Kidney capillary endothelial cell (primary cell): Measurements from ENCODE around the gene TSPAN14.
"Not testable (repeated sequence)": the region's sequence is repeated elsewhere in the genome, so short reads cannot be mapped to it uniquely, and the experiment has no call there.

Experiments
- DNase-seq: peaks from one replicate; pipeline ENCODE4 v3.0.0-alpha.2; 2018; ENCODE audit warnings: low spot score

TSPAN14 gene, protein sequence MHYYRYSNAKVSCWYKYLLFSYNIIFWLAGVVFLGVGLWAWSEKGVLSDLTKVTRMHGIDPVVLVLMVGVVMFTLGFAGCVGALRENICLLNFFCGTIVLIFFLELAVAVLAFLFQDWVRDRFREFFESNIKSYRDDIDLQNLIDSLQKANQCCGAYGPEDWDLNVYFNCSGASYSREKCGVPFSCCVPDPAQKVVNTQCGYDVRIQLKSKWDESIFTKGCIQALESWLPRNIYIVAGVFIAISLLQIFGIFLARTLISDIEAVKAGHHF

DNA sequence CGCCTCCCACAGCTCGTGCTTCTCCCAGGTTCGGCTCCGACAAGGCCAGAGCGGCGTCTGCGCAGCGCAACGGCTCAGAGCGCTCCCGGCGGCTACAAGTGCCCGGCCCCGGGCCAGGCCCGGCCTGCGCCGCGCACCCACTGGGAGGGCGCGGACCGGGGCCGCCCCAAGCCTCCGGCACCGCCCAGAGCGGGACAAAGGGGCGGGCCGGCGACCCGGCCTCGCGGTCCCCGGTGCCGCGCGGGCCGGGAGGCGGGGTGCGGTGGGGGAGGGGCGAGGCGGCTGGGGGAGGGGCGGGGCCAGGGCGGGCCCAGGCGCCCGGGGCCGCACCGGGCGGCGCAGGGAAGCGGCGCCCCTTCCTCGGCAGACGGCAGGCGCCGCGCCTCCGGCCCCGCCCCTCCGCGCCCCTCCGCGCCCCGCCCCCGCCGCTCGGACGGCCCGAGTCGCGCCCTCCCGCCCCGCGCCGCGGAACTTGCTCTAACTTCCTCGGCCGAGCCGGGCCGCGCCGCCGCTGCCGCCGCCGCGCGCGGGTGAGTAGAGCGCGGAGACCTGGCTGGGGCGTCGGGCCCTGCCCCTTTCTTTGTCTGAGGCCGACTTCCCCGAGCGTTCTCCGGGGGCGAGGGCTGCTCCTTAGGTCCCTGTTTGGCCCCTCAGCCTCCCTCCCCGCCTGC lies at the start of gene TSPAN14:
Gene TSPAN14, plus strand, starts transcription at position 469 of the 671 bp plus-strand sequence. CDS start 34,924 bp downstream, outside the sequence.
- peak; percentile 74 for DNase-seq

DNA sequence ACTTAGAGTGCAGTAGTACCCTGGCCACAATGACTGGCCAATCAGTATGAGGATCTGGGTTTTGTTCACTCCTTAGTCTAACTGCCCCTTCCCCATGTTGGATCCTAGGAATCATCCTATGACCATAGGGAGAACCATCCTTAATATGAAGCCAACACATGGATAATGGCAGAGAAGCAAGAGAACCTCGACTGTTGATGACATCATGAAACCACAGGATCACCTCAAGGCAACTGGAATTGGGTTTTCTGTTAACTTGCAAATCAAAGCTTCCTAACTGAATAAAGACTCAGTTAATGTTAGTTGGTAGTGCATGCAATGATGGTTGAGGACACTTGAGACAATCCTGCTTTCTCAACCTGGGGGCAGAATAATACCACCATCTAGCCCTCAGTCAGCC lies 49.1 kb upstream of the TSPAN14 start:
- DNase-seq: no peak

DNA sequence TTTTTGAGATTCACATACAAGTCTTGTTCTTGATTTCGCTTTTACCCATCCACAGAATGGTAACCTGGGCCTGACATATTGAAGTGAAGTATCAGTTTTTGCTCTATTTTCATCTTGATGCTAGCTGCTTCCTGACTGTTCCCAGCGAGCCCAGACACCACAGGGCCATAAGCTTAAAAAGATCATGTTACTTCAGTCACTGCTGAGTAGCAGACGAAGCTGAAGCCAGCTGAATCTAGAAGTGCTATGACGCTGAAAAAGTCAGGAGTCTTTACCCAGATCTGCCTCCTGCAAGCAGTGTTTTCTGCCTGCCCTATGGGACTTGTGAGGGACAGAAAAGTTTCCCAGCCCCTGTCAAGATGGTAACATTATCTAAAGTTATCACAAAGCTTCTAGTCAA lies 48.5 kb upstream of the TSPAN14 start:
- DNase-seq: no peak

DNA sequence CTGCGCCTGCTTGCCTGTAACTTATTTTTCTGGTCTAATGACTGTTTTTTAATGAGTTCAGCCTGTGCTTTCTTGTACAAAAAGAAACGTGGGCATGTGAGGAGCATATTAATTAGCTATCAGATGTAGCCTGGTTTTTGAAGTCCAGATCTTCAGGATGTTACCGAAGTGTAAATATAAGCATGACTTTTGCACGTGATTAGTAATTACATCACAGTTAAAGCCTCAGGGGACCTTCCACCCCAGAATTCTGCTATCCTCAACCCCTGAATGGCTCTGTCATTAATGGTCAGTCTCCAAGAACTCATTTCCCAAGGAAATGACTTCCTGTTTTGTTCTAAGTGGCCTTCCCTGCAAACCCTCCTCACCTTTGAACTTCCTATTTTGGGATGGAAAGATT lies 47.9 kb upstream of the TSPAN14 start:
- DNase-seq: no peak

DNA sequence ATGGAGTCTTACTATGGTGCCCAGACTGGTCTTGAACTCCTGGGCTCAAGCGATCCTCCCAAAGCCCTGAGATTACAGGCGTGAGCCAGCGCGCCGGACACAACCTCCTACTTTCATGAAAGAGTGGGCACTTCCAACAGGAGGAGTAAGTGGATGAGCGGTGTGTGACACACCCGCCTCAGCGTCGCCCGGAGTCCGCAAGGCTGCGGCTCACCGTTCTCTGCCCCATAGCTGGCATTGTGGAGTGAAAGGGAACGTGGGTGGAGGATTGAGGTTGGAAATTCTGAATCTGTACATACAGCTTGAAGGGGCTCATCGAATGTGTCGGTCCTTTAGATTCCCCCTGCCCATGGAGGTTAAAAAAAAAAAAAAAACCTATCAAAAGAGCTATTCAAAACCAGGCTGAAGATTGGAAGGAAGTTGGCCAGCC lies 46.3 kb upstream of the TSPAN14 start:
- DNase-seq: peak; percentile 68

DNA sequence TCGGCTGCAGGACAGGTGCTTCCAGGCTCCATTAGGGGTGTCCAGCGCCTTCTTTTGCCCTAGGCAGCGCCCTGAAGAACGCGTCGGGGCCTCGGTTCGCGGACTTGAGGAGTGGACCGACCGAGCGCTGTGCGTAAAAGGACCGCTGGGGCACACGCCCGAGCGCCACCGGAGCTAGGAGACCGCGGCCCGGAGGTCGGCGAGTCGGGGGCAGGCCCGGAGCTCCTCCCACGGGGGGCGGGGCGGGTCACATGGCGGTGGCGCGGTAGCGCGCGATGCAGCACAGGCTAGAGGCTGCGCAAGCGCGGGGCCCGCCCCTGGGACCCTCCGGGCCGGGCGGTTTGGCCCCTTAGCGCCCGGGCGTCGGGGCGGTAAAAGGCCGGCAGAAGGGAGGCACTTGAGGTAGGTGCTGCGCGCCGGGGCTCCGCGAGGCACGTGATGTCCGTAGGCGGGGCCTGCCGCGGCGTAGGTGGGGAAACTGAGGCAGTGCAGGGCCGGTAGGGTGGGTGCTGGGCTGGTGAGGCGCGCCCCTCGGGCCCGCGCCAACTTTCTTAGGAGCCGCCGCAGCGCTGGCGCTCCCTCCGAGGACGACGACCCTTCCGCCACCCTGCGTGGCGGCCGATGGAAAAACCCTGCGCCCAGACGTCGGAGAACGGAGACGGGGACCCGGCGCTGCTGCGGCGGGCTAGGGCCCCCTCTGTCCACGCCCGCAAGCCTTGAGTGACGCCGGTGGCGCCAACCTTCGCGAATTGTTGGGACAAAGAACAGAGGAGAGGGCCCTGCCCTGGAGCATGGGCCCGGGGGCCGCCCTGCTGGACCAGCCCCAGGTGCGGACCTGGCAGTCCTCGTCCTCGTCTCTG lies 45.6 kb upstream of the TSPAN14 start, which contains the start of gene PRXL2A:
Gene PRXL2A, plus strand, starts transcription at position 310 of the 860 bp plus-strand sequence. CDS start 11,917 bp downstream, outside the sequence.
- peak; percentile 72 for DNase-seq

DNA sequence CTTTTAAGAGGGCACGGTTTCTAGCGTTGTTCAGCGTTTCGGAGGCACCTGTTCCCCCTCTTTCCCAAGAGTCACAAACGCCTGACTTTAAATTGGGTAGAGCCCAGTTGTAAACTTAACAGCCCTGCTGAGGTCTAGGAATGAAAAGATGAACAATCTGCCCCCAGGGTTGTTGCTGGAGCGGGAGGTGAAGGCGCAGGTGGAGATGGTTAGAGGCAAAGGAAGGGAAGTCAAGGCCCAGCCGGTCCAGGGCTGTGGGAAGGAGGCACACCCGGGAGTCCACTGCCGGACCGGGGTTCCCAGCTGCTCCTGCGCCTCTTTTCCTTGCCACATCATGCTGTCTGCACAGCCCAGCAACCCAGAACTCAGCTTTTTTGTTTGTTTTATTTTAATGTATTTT lies 45.0 kb upstream of the TSPAN14 start:
- no peak for DNase-seq

DNA sequence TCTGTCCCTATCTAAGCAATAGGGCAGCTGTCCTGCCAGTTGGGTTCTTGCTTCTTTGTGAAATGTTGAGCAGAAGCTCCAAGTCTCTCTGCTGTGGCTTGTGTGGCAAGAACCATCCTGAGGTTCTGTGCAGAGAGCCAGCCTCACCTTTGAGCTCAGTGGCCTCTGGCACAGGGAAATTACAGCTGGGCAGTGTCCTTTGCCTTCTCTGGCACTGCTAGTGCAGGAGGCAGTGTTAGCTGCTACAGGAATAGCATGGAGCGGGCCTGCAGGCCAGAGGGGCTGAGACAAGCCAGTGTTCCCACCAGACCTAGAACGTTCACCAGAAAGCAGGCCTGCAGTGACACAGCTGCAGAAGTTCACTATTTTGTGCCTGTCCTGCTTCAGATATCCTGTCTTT lies 44.0 kb upstream of the TSPAN14 start:
- no peak for DNase-seq

DNA sequence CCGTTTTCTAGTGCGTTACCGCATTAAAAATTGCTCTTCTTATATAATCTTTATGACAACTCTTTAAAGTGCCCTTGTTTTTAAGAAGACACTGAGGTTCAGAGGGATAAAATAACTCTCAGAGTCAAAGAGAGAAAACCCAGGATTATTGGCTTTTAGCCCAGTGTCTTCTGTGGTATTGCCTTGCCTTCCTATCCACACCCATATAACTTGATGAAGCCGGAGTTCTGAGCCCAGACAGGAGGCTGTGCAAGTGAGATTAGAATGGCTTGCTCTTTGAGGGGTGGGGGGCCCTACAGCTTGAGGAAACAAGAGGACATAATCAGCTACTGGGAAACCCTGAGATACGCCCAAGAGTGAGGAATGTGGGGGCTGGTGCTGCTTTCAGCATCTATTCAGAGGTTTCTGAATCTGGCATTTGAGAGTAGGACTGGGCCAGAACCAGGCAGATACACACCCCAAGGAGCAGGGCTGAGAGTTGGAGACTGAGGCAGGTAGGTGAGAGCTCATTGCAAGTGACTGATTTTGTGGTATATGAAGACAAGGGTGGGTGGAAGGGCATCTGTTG lies 43.4 kb upstream of the TSPAN14 start:
- DNase-seq: no peak

DNA sequence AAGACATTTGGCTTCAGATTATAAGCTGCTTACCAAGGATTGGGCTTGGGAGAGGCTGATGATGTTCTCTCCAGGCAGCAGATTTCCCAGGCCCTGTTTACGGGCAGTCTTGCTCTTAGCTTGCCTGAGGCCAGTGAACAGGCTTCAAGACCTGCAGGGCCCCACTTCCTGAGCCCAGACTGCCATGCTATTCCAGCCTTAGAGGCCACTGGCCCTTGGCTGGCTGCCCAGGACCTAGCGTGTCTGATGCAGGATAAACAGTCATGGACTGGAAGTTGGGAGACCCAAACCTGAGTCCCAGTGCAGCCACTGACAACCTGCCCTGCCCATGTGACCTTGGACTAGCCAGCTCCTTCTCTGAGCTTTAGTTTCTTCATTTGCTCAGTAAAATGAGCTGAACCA lies 42.8 kb upstream of the TSPAN14 start:
- DNase-seq: peak; percentile 81

DNA sequence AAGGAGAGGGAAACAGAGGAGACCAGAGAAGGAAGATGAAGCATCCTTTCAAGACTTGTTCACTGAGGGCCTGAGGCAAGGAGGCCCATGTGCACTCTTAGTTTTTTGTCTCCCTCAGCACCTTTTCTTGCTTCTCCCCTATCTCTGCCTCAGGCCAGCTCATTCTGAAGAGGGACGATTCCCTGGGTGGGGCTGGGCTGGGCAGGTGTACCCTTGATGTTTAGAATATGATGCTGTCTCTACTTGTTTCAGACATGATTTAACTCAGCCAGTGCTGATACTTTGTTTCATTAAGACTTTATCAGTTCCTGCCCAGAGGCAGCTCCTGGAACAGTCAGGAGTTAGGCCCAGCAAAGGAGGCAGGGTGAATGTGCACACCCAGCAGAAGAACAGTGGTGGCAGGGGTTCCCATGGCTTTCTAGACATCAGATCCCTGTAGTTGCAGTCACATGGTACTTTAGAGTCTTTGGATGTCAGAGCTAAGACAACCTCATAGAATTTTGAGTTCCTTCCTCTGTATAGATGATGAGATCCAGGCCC lies 42.4 kb upstream of the TSPAN14 start:
- no peak for DNase-seq

DNA sequence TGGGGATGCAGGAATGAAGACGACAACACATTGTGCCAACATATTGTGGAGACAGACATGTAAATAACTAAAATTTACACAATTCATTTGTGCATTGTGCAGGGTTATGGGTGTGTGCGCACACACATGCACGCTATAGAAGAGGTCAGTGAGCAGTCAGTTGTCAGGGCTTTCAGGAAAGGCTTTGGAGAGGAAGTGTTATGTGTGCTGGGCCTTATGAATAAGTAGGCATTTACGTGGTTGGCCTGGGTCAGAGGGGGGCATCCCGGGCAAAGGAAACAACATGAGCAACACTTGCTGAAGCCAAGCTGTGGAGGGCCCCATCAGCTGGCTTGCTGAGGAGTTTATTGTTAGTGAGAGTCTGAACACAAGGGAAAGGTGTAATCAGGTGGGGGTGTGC lies 41.6 kb upstream of the TSPAN14 start:
- DNase-seq: peak; percentile 94

DNA sequence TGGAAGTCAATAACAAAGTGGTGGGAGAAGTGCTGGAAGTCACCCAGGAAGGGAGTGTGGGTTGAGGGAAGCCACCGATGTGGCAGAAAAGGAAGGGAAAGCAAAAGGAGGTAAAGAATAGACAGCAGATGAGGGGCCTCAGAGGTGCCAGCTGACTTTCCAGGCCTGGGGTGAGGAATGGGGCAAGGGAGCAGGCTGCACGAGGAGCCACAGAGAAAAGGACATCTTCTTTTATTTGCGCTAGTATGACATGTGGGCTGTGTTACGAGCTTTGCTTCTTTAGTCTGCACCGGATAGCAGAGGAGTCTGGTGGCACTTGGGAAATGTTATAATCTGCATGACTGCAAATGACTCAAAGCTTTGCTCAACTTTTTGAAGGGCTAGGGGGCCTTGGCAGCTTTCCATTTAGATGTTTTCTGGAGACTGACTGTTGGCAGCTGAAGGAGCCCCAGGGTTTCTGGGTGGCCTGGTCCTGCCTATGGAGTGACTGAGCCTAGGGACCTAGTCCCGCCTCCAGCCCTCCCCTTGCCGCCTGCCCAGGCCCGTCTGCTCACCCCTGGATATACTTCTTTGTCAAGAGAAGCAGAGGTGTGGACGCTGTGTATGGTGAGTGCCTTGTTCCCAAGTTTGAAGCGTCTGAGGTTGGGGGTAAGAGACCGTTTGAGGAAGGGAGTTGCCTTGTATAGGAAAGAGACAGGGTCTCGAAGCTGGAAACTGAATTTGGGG lies 40.7 kb upstream of the TSPAN14 start:
- peak; percentile 60 for DNase-seq

DNA sequence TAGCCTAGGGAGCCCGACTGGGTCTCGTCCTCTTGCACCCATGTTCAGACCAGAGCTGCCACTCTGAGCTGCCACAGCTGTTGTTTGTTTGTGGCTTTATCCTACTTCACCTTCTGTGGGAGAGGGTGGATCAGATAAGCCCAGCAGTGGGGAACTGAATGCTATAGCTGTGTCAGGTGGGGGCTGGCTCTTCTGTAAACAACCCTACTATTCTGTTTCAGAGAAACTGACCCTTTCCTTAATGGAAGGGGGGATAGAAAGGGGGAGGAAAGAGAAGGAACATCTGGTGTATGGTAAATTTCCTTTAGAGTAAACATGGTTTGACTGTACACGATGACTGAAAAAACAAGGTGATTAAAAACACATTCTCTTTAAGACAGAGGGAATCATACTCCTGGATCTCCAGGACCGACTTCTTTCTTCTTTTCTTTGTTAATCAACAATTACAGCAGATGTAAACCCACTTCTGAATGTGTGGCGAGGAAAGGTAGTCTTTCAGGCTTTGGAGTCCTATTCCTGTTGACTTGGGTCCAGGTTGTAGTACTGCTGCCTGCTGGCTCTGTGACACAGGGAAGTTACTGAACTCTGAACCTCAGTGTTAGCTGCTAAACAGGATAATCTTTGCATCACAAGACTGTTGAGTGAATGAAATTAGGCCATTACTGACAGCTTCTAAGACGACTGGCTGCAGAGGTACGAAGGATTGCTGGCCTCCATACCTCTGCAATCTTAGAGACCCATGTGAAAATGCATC lies 39.8 kb upstream of the TSPAN14 start:
- no peak for DNase-seq

DNA sequence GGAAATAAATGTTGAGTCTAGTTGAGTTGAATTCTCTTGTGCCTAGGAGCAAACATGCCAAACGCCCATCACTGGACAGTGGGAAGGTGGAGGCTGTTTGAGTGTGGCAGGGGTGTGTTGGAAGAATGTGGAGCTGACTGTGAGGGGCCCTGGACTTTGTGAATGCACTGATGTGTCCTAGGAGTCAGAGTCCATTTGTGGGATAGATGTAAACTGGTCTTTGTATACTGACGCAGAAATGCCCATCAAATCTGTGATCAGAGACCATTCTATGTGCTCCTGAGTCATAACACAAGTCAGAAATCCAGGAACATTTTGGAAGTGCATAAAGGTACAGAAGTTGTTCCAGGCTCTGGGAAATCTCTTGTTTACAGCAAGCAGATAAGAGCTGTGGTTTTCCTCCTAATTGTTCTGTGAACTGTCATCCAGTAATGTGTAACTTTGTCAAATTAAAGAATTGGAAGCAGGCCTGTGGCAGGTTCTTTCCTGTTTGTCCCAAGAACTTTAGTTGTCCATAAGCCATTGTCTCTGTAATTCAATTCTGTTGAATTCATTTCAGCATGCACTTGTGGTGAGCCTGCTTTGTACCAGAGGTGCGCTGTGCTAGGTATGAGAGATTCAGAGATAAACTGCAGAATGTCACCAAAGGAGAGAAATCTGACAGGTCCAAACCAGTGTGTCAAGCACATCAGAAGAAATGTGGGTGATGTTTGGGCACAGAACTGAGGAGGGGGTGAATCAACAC lies 38.2 kb upstream of the TSPAN14 start:
- DNase-seq: no peak

DNA sequence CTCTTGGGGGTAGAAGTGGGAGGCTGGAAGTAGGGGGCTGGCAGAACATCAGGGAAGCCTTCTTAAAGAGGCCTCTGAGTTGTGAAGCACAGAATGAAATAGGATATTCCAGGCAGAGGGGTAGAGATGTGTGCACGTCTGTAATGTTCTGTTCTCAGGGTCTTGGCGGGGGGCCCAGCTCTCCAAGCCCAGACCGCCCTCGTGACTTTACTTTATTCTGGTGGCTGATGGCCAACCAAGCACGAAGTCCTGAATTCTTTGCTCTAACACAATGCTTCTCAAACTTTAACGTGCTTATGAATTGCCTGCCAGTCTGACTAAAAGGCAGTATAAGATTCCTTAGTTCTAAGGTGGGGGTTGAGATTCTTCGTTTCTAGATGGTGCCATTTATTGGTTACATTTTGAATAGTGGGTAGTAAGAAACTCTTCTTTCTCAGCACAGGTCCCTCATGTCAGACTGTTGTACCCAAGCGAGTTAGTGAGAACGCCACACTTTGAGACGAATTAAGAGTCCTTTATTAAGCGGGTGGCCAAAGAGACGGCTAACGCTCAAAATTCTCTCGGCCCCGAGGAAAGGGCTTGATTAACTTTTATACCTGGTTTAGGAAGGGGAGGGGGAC lies 37.5 kb upstream of the TSPAN14 start:
- DNase-seq: no peak

DNA sequence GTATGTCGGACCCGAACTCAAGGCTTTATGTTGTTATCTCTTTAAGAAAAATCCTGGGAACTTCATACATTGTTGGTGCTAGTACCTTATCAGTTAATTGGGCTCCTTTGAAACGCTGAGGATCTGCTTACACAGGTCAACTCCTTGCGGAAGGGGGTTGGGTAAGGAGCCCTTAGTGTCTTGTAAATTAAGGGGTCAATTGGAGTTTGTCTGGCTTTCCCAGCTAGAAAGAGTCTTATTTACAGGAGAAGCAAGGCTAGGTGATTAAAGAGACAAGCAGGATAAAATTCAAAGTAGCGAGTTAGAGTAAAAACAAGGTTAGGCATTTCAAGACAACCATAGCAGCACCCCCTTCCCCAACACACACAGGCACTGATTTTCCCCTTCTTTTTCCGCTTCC lies 36.9 kb upstream of the TSPAN14 start:
- not testable (repeated sequence) for DNase-seq

DNA sequence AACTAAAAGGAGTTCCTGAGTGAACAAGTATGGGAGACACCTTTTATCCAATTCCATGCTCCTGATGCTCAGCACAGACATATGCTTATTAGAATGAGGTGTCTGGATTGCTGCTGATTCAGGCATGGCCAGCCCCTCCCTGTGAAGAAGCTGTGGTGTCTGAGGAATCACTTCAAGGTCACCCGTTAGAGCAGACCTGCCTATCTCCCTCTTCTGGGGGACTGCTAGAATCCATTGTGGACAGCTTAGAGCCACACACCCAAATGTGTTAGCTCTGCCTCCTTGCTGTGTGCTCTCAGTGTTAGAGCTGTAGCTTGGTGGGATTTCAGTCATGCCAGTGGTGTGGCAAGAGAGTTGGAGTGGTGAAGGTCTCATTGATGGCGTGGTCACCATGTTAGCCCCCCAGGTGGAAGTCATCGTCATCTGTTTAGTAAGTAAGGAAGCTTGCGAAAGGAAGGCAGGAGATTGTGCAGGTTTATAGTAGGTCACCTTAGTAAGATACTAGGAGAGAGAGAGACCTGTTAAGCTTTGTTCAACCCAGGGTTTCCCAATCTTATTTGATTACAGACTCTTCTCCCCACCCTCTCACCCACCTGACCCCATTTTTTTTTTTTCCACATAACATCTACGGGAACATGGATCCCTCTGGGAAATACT lies 32.9 kb upstream of the TSPAN14 start:
- no peak for DNase-seq
